PFSK-1 (cell line): ENCODE measurements around the gene SEMA4D.

Source experiments
- FOXP2 ChIP-seq: optimal IDR thresholded peaks from 2 replicates; pipeline ENCODE3; 2011; ENCODE audit warnings: borderline replicate concordance, control low read depth, inconsistent platforms; ENCODE audit not compliant: insufficient read depth; ENCODE audit errors: extremely low read length, extremely low read depth
- POLR2AphosphoS5 ChIP-seq: IDR thresholded peaks from 2 replicates; pipeline ENCODE4 v1.6.1; 2012; ENCODE audit warnings: low read depth, mild to moderate bottlenecking, control low read depth, low read length, moderate library complexity
- REST ChIP-seq, 2 experiments: IDR thresholded peaks; 2 replicates each; pipeline versions ENCODE4 v1.6.1 to v1.8.0; 2011 to 2012; ENCODE audit warnings: low read depth in 2 of 2, low read length in 2 of 2, control low read depth in 1 of 2, inconsistent platforms in 1 of 2, mild to moderate bottlenecking in 1 of 2, moderate library complexity in 1 of 2; ENCODE audit not compliant: insufficient read depth in 1 of 2
- SIN3A ChIP-seq: IDR thresholded peaks from 2 replicates; pipeline ENCODE4 v1.6.1; 2012; ENCODE audit warnings: mild to moderate bottlenecking, low read length, moderate library complexity, borderline replicate concordance; ENCODE audit not compliant: insufficient read depth
- TAF1 ChIP-seq: IDR thresholded peaks from 2 replicates; pipeline ENCODE4 v1.6.1; 2012; ENCODE audit warnings: low read length, control low read depth, borderline replicate concordance; ENCODE audit not compliant: insufficient read depth

SEMA4D gene

GRCh38 chr9:89388084-89388867 is 109.6 kb downstream of the SEMA4D start:
- TF ChIP-seq SIN3A (no peak), REST (IDR thresholded peaks at IDR 0.05; ENCODE audit: insufficient read depth in 1 of 2, low read depth in 2 of 2, low read length in 2 of 2) (no peak), TAF1 (no peak), FOXP2 (no peak), POLR2AphosphoS5 (no peak)

DNA sequence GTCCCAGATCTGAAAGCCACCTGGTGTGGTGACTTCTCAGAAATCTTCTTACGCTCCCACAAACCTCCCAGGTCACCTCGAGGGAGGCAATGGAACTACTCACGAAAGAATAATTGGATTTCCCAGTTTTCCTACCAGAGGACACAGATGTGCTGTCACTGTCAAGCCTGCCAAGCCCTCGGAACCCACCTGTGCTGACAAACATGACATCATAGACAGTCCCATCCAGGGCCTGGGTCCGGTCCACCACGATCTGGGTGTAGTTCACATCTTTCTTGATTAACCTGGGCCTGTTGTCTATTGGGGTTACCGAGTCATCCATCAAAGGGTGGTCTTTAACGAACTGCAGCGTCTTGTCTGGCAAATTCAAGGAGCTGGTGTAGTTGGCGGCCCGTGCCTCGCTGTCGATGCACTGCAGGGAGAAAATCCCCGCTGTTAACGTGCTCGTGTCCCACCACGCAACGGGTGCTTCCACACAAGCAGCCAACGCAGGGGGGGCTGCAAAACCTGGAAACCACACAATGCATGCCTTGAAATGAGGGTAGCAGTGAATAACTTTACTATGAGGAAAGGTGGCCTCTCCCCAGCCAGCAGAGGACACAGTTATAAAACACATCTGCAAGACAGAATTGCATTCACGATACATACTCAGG is 110.6 kb downstream of the SEMA4D start:
- TF ChIP-seq SIN3A: no peak
- no peak for TF ChIP-seq POLR2AphosphoS5

GRCh38 chr9:89386797-89387196 is 111.1 kb downstream of the SEMA4D start:
- no peak for TF ChIP-seq REST (IDR thresholded peaks at IDR 0.05; ENCODE audit: insufficient read depth in 1 of 2, low read depth in 2 of 2, low read length in 2 of 2)
- no peak for TF ChIP-seq SIN3A
- TF ChIP-seq FOXP2: no peak

GRCh38 chr9:89386206-89386605 is 111.7 kb downstream of the SEMA4D start:
- TF ChIP-seq POLR2AphosphoS5 (no peak), FOXP2 (no peak), REST (IDR thresholded peaks at IDR 0.05; ENCODE audit: insufficient read depth in 1 of 2, low read depth in 2 of 2, low read length in 2 of 2) (no peak), SIN3A (no peak), TAF1 (no peak)

DNA sequence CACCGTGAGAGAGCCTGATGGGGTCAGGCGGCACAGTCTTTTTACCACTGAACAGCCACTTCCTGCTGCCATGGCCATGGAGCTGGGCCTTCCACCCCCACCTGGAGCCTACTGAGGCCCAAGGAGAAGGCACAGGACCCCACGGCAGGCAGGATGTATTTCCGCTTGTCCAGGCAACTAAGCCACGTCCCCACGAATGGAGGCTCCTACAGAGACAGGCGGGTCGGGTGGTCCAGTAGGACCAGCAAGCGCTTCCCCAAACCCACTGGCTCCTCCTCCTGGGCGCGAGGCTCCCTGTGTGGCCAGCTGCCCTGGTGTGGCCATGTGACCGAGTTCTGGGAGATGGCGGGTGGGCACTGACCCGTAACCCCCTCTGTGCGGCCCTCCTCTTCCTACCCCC is 113.1 kb downstream of the SEMA4D start:
- no peak for TF ChIP-seq FOXP2
- TF ChIP-seq POLR2AphosphoS5: no peak
- no peak for TF ChIP-seq REST (IDR thresholded peaks at IDR 0.05; ENCODE audit: insufficient read depth in 1 of 2, low read depth in 2 of 2, low read length in 2 of 2)
